ENCODE measurements around the gene HIGD1A.

Gene HIGD1A

DNA sequence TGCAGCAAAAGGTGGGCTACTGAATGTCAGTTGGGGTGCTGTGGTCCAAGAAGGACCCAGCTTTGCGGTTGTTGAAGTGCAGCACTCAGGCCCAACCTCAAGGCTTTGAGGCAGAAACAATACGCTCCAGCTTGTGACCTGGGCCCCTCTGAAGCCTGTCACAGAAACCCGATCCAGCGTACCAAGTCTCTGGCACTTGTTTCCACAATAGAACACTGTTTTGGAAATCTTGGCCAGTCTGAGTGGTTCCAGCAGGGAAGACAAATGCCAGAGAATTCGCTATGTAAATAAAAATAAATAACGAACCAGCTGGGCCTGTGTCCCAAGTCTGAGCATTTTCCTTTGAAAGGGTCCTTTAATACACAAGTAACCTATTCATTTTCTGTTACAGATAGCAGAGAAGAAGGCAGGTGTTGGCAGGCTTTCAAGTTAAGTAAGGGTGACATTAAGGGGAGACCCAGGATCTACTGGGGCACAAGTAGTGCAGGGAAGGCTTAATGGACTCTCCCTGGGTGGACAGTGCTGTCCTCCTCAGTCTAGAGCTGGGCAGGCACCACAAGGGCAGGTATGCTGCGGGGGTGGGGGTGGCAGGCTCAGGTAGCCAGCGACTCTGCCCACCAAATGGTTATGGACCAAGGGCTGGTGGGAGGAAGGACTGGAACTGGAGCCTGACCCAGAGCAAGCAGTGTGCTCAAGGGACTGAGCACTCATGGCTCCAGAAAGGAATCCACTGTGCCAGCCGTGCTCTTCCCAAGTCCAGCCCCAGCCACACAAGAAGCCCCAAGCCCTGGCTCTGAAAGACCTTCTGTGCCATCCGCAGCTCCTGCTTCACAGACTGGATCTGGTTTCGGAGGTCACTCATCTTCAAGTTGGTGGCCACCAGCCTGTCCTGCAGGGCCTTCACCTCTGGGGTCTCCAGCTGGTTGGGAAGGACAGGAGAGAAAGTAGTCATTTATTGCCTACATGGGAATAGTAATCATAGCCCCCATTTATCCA is 57.5 kb downstream of the HIGD1A start:
- TF ChIP-seq GATA3 (IDR thresholded peaks at IDR 0.05; ENCODE audit: low read depth, low read length) (no peak), GATA2 (IDR thresholded peaks at IDR 0.05; ENCODE audit: low read depth, low read length) (no peak)

GRCh38 chr3:42745776-42746454 is 58.4 kb downstream of the HIGD1A start:
- TF ChIP-seq GATA2 (IDR thresholded peaks at IDR 0.05; ENCODE audit: low read depth, low read length), result no peak
- no peak for TF ChIP-seq GATA3 (IDR thresholded peaks at IDR 0.05; ENCODE audit: low read depth, low read length)

DNA sequence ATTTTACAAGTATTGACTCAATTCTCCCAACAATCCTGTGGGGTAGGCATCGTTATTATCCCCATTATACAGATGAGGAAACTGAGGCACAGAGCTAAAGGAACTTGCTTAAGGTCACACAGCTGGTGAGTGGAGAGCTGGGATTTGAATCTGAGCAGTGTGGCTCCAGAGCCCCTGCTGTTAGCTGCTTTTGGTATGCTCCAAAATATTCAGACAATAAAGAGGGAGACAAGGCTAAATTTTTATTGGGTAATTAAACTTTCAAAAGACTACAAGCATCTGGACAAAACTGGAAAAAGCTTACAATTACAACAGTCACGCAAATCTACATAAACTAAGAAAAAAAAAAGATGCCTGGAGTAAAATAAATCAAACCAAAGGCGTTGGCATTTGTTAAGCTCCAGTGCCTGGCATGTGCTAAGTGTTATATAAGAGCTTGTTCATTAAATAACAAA is 59.0 kb downstream of the HIGD1A start:
- TF ChIP-seq GATA2 (IDR thresholded peaks at IDR 0.05; ENCODE audit: low read depth, low read length), result no peak
- no peak for TF ChIP-seq GATA3 (IDR thresholded peaks at IDR 0.05; ENCODE audit: low read depth, low read length)

DNA sequence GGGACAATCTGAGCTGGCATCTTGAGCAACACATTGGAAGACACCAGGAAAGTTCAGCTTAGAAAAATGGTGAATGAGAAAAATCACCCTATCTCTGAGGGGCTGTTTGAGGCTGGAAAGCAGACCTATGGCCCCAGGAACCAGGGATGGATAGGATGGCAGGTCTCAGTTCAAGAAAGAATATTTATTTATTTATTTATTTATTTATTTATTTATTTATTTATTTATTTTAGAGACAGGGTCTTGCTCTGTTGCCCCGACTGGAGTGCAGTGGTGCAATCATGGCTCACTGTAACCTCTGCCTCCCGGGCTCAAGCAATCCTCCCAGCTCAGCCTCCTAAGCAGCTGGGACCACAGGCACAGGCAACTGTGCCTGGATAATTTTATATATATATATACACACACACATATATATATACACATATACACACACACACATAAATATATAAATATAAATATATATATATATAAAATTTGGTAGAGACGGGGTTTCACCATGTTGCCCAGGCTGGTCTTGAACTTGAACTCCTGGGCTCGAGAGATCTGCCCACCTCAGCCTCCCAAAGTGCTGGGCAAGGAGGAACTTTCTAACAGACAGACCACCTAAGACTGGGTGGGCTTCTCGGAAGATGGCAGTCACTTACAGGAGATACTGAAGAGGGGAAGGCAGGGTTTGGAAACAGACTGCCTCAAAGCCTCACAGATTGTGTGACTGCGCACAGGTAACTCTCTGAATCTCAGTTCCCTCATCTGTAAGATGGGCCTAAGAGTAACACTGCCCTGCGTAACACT is 60.9 kb downstream of the HIGD1A start:
- TF ChIP-seq GATA3 (IDR thresholded peaks at IDR 0.05; ENCODE audit: low read depth, low read length), result no peak
- no peak for TF ChIP-seq GATA2 (IDR thresholded peaks at IDR 0.05; ENCODE audit: low read depth, low read length)

DNA sequence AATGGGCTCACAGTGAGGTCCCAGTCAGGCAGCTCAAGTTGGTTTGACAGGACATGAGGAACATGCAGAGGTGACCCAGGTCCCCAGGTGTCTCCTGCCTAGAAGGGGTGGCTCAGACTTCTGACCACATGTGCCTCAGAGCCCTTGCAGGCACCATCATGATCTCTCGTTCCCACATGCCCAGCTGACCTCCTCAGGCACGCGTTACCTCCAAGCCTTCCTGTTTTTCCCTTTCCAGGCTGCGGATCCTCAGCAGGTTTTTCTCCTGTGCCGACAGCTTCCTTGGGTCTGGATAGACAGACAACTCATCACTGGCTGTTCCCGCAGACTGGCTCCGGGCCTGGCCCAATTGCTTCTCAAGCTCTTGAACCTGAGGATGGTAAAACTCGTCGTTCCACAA is 61.6 kb downstream of the HIGD1A start:
- TF ChIP-seq GATA2 (IDR thresholded peaks at IDR 0.05; ENCODE audit: low read depth, low read length) (no peak), GATA3 (IDR thresholded peaks at IDR 0.05; ENCODE audit: low read depth, low read length) (no peak)

DNA sequence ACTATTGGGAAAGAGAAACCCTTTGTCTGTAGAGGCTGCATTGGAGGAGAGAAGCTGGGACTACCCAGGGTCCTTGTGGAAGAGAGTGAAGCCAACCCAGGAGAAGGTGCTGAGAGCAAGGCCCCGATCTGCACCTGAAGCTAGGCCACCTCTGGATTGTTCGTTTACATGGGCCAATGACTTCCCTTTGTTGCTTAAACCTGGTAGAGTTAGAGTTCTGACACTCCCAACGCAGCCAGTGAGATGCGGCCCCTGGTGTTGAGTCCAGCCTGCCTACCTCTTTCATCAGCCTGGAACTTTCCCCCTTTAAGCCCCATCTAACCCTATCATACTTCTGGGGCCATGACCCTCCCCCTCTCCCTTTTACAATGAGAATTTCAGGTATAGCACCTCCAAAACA is 62.0 kb downstream of the HIGD1A start:
- TF ChIP-seq GATA3 (IDR thresholded peaks at IDR 0.05; ENCODE audit: low read depth, low read length), result no peak
- no peak for TF ChIP-seq GATA2 (IDR thresholded peaks at IDR 0.05; ENCODE audit: low read depth, low read length)

DNA sequence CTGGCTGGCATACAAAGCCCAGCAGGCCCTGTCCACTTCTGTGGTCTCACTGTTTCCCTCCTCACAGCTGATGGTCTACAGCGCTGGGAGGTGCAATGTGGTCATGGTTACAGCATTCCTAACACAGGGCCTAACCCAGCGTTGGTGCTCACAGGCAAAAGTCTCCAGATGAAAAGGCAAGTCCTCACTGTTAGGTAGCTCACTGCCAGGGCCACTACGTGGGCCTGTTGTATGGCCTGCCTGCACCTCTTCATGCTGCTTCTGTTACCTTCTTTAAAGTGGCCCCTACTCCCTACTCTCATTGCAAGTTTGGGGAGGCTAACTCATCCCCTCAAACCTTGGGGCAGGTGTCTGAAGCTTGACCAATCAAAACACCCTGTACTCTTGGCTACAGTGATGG is 62.5 kb downstream of the HIGD1A start:
- TF ChIP-seq GATA2 (IDR thresholded peaks at IDR 0.05; ENCODE audit: low read depth, low read length) (no peak), GATA3 (IDR thresholded peaks at IDR 0.05; ENCODE audit: low read depth, low read length) (no peak)

GRCh38 chr3:42739401-42740158 is 64.7 kb downstream of the HIGD1A start:
- no peak for TF ChIP-seq GATA3 (IDR thresholded peaks at IDR 0.05; ENCODE audit: low read depth, low read length)
- TF ChIP-seq GATA2 (IDR thresholded peaks at IDR 0.05; ENCODE audit: low read depth, low read length), result no peak

DNA sequence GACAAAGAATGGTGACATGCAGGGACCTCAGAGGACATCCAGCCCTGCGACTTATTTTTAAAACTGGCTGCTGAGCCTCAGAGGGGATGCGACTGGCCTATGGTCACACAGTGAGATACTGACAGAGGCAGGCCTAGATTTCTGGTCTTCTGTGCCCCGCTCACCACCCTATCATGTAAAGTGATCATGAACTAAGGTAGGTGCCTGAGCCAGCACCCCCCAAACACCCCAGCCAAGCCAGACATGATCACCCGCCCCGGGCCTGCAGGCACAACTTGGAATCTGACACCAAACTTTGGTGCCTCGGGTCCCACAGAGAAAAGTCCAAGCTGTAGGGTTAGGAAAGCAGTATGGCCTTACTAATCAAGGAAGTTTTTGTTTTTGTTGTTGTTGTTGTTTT is 67.8 kb downstream of the HIGD1A start:
- TF ChIP-seq GATA2 (IDR thresholded peaks at IDR 0.05; ENCODE audit: low read depth, low read length), result no peak
- TF ChIP-seq GATA3 (IDR thresholded peaks at IDR 0.05; ENCODE audit: low read depth, low read length), result no peak

DNA sequence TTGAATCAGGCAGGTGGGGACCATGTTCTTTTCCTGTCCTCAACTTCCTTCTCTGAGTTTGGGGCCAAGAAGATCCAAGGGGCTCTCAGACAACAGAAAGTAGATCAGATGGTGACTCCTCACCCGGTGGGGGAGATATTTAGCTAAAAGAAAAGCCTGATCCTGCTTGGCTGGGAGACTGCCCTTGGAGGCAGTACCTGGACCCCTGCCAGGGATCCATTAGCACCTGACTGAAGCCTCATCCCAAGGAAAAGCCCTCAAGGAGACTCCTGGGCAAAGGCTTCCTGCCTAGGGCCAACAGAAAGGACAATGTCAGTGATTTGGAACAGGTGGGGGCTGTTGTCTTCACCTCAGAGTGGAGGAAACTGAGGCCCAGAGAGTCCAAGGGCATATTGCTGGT is 68.2 kb downstream of the HIGD1A start:
- TF ChIP-seq GATA2 (IDR thresholded peaks at IDR 0.05; ENCODE audit: low read depth, low read length) (no peak), GATA3 (IDR thresholded peaks at IDR 0.05; ENCODE audit: low read depth, low read length) (no peak)

DNA sequence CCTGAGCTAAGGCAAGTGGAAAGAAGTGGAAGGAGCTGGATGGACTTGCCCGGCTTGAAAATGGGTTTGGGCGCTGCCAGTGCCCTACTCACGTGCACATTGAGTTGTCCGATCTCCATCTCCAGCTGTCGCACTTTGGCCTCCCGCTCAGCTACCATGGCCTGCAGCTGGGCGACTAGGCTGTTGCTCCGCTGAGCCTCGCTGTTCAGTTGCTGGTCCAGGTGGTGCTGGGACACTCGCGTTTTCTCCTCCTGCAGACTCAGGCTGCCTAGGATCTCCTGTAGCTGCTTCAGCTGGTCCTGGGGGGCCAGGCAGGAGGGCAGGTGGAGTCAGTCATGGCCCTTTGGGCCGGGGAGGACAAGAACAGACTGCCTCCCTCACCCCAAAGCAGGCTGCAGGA is 68.7 kb downstream of the HIGD1A start:
- TF ChIP-seq GATA2 (IDR thresholded peaks at IDR 0.05; ENCODE audit: low read depth, low read length), result no peak
- no peak for TF ChIP-seq GATA3 (IDR thresholded peaks at IDR 0.05; ENCODE audit: low read depth, low read length)

DNA sequence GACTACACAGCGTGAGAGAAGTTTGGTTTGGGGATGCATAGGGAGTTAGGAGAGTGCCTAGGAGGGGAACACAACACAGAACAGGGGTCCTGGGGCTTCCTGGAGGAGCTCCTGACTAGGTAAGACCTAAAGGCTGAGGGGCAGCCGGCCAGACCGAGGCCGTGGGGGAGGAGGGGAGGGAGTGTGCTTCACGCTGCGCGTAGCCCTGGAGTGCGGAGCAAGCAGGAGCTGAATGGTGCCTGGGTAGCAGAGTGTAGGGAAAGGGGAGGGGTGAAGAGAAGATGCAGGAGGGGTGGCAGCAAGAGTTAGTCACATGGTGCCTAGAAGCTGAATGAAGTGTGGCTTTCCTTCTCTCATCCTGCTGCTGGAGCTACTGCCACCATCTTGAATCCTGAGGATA is 69.3 kb downstream of the HIGD1A start:
- no peak for TF ChIP-seq GATA3 (IDR thresholded peaks at IDR 0.05; ENCODE audit: low read depth, low read length)
- TF ChIP-seq GATA2 (IDR thresholded peaks at IDR 0.05; ENCODE audit: low read depth, low read length), result no peak

- TF ChIP-seq GATA2 (IDR thresholded peaks at IDR 0.05; ENCODE audit: low read depth, low read length), result no peak
- TF ChIP-seq GATA3 (IDR thresholded peaks at IDR 0.05; ENCODE audit: low read depth, low read length), result no peak
These were observed 69.9 kb downstream of the HIGD1A start for GRCh38 chr3:42734263-42734860.

Data from SH-SY5Y (cell line).